ENCODE results near the gene FUOM.

DNA sequence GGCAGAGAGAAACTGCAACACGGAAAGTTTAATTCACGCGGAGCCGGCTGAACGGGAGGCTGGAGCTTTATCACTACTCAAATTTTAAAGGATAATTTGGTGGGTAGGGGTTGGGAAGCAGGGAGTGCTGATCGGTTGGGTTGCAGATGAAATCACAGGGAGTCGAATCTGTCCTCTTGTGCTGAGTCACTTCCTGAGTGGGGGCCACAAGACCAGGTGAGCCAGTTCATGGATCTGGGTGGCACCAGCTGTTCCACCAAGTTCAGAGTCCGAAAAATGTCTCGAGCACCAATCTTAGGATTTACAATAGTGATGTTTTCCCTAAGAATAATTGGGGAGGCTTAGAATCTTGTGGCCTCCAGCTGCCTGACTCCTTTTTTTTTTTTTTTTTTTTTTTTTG, 14.3 kb downstream of the FUOM start:
- TF ChIP-seq, protein P1, sequence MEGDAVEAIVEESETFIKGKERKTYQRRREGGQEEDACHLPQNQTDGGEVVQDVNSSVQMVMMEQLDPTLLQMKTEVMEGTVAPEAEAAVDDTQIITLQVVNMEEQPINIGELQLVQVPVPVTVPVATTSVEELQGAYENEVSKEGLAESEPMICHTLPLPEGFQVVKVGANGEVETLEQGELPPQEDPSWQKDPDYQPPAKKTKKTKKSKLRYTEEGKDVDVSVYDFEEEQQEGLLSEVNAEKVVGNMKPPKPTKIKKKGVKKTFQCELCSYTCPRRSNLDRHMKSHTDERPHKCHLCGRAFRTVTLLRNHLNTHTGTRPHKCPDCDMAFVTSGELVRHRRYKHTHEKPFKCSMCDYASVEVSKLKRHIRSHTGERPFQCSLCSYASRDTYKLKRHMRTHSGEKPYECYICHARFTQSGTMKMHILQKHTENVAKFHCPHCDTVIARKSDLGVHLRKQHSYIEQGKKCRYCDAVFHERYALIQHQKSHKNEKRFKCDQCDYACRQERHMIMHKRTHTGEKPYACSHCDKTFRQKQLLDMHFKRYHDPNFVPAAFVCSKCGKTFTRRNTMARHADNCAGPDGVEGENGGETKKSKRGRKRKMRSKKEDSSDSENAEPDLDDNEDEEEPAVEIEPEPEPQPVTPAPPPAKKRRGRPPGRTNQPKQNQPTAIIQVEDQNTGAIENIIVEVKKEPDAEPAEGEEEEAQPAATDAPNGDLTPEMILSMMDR (conservative IDR thresholded peaks at IDR 0.05; ENCODE audit: low read length) = no peak
- no peak for TF ChIP-seq EZH2phosphoT487 (IDR thresholded peaks at IDR 0.05; ENCODE audit: borderline replicate concordance, low read depth, low read length)

All from OCI-LY7 (cell line).